ENCODE data around the gene KIAA1217. TPM values are rescaled to one million over a fixed set of nuclear protein-coding genes. Genes with fewer than 3 reads are reported as not detected.

KIAA1217 gene
- total RNA-seq, 2 donors from 2014 or later = 92.5 to 188 TPM

GRCh38 chr10:24405635-24406034, 196.7 kb downstream of the KIAA1217 start:
- H3K4me1 ChIP-seq (replicated peaks) = no peaks in the 10 kb centered on the region
- DNase-seq (ENCODE audit: low spot score) = no peak
- 58% methylated on average over 1 of the region's 1 CpG for WGBS
- no peaks in the 10 kb centered on the region for H3K36me3 ChIP-seq
- no peaks in the 10 kb centered on the region for H3K27me3 ChIP-seq (replicated peaks; ENCODE audit: insufficient read depth)
- H3K4me3 ChIP-seq = no peak overlapping the region
- TF ChIP-seq POLR2AphosphoS5 (IDR thresholded peaks at IDR 0.05) (no peak), POLR2A (IDR thresholded peaks at IDR 0.05) (no peak), CTCF (IDR thresholded peaks at IDR 0.05) (no peak)
- intact Hi-C loops (cut with DNase I) = no loop called here
- H3K27ac ChIP-seq = peak overlapping the region in 1 of 2 donors; percentile 56
- H3K9me3 ChIP-seq = no peaks in the 10 kb centered on the region

- WGBS = 74% methylated on average over 12 of the region's 12 CpGs
- Histone ChIP-seq H3K27me3 (replicated peaks; ENCODE audit: insufficient read depth) (no peaks in the 10 kb centered on the region), H3K4me1 (replicated peaks) (no peaks in the 10 kb centered on the region), H3K9me3 (no peaks in the 10 kb centered on the region), H3K4me3 (no peak overlapping the region), H3K36me3 (no peaks in the 10 kb centered on the region), H3K27ac (peak overlapping the region; percentile 31 to 56)
- no peak for TF ChIP-seq POLR2A (IDR thresholded peaks at IDR 0.05)
- peak; percentile 51 for TF ChIP-seq POLR2AphosphoS5 (IDR thresholded peaks at IDR 0.05)
- TF ChIP-seq CTCF (IDR thresholded peaks at IDR 0.05) = no peak
- DNase-seq (ENCODE audit: low spot score) = no peak
- intact Hi-C loops (cut with DNase I) = no loop called here
Measured at GRCh38 chr10:24406809-24407483, 198.0 kb downstream of the KIAA1217 start.

GRCh38 chr10:24407928-24408327, 199.0 kb downstream of the KIAA1217 start:
- no peaks in the 10 kb centered on the region for H3K9me3 ChIP-seq
- no peaks in the 10 kb centered on the region for H3K27me3 ChIP-seq (replicated peaks; ENCODE audit: insufficient read depth)
- no peak for DNase-seq (ENCODE audit: low spot score)
- intact Hi-C loops (cut with DNase I) = no loop called here
- H3K27ac ChIP-seq = peak overlapping the region; percentile 45 to 56
- H3K36me3 ChIP-seq = no peaks in the 10 kb centered on the region
- H3K4me1 ChIP-seq (replicated peaks) = no peaks in the 10 kb centered on the region
- no peak overlapping the region for H3K4me3 ChIP-seq
- TF ChIP-seq POLR2AphosphoS5 (IDR thresholded peaks at IDR 0.05) (no peak), CTCF (IDR thresholded peaks at IDR 0.05) (no peak), POLR2A (IDR thresholded peaks at IDR 0.05) (no peak)

- intact Hi-C loops (cut with DNase I) = no loop called here
- Histone ChIP-seq H3K27me3 (replicated peaks; ENCODE audit: insufficient read depth) (no peaks in the 10 kb centered on the region), H3K4me1 (replicated peaks) (no peaks in the 10 kb centered on the region), H3K36me3 (no peaks in the 10 kb centered on the region), H3K27ac (peak overlapping the region; percentile 45 to 56), H3K9me3 (no peaks in the 10 kb centered on the region), H3K4me3 (no peak overlapping the region)
- peak; percentile 73 for DNase-seq (ENCODE audit: low spot score)
- WGBS = 22% methylated on average over 2 of the region's 2 CpGs
- TF ChIP-seq POLR2AphosphoS5 (IDR thresholded peaks at IDR 0.05) = peak; percentile 93
- no peak for TF ChIP-seq POLR2A (IDR thresholded peaks at IDR 0.05)
Measured at GRCh38 chr10:24408365-24408764, 199.4 kb downstream of the KIAA1217 start.

- TF ChIP-seq POLR2A (IDR thresholded peaks at IDR 0.05) (no peak), CTCF (IDR thresholded peaks at IDR 0.05) (no peak)
- intact Hi-C loops (cut with DNase I) = no loop called here
- H3K27ac ChIP-seq = no peak overlapping the region
- no peaks in the 10 kb centered on the region for H3K9me3 ChIP-seq
- no peaks in the 10 kb centered on the region for H3K27me3 ChIP-seq (replicated peaks; ENCODE audit: insufficient read depth)
- WGBS = 75% methylated on average over 6 of the region's 6 CpGs
- DNase-seq (ENCODE audit: low spot score) = no peak
- H3K4me3 ChIP-seq = no peak overlapping the region
- peaks cover 7% of the 10 kb centered on the region for H3K4me1 ChIP-seq (replicated peaks)
- H3K36me3 ChIP-seq = no peaks in the 10 kb centered on the region
Measured at GRCh38 chr10:24414597-24414996, 205.7 kb downstream of the KIAA1217 start.

All from prostate gland (tissue), 2 donors.